SK-N-SH (cell line): Measurements from ENCODE around the gene AGAP1. TPM values are rescaled to one million over a fixed set of nuclear protein-coding genes. Genes with fewer than 3 reads are reported as not detected.

ENCODE experiments used
- CTCF ChIA-PET: fragments of 300-600, 350-600 bp; formaldehyde crosslinking; extraction: SDS; loops from one replicate; lab custom pipeline; 2021; lab: Yijun Ruan, JAX
- POLR2A ChIA-PET: fragments of 350-600 bp; sonication (Branson Sonifier 250); formaldehyde crosslinking; extraction: SDS; loops from one replicate; lab custom pipeline; 2020; ENCODE audit warnings: antibody characterized with exemption, inconsistent platforms; lab: Yijun Ruan, JAX
- DNase-seq: peaks from one replicate; pipeline ENCODE4 v3.0.0; 2012
- H2AFZ ChIP-seq: fragments of 200-600 bp; sonication (generic); 2 replicates; pipeline ENCODE4 v1.8.1; 2016; ENCODE audit warnings: antibody characterized with exemption, mild to moderate bottlenecking, low read depth
- H3F3A ChIP-seq: fragments of 200-600 bp; sonication (generic); replicated peaks from 2 replicates; pipeline ENCODE3; 2016; ENCODE audit warnings: antibody characterized with exemption, mild to moderate bottlenecking; ENCODE audit not compliant: insufficient read depth
- H3K27ac ChIP-seq, 2 experiments: fragments of 200-500 bp in 1 of 2; fragments of 200-600 bp in 1 of 2; sonication (Bioruptor generic) in 1 of 2; sonication (generic), shearing (Covaris generic) in 1 of 2; 2 replicates each; pipeline versions ENCODE4 v1.5.1 to v1.6.1; 2014 to 2016; ENCODE audit warnings: low read depth in 2 of 2, inconsistent platforms in 1 of 2, low read length in 1 of 2, mild to moderate bottlenecking in 1 of 2, mixed read lengths in 1 of 2
- H3K27me3 ChIP-seq: fragments of 200-600 bp; sonication (generic), shearing (Covaris generic); 2 replicates; pipeline ENCODE4 v1.6.1; 2016; ENCODE audit warnings: mixed run types; ENCODE audit not compliant: insufficient read depth
- H3K36me3 ChIP-seq, 2 experiments: fragments of 200-500 bp in 1 of 2; fragments of 200-600 bp in 1 of 2; sonication (Bioruptor generic) in 1 of 2; sonication (generic) in 1 of 2; replicated peaks in 1 of 2; 2 replicates each; pipeline versions ENCODE3 to v1.5.1; 2014 to 2016; ENCODE audit warnings: low read length in 1 of 2, mild to moderate bottlenecking in 1 of 2; ENCODE audit not compliant: insufficient read depth in 2 of 2, control insufficient read depth in 1 of 2
- H3K4me1 ChIP-seq, 2 experiments: fragments of 200-500 bp in 1 of 2; fragments of 200-600 bp in 1 of 2; sonication (Bioruptor generic) in 1 of 2; sonication (generic), shearing (Covaris generic) in 1 of 2; 2 replicates each; pipeline versions ENCODE4 v1.5.1 to v1.6.1; 2014 to 2016; ENCODE audit warnings: low read depth in 1 of 2, low read length in 1 of 2, mixed run types in 1 of 2; ENCODE audit not compliant: insufficient read depth in 2 of 2, control insufficient read depth in 1 of 2
- H3K4me2 ChIP-seq: fragments of 200-600 bp; sonication (generic), shearing (Covaris generic); 2 replicates; pipeline ENCODE4 v1.6.1; 2017; ENCODE audit warnings: mixed run types
- H3K4me3 ChIP-seq, 2 experiments: fragments of 200-500 bp in 1 of 2; fragments of 200-600 bp in 1 of 2; sonication (Bioruptor generic) in 1 of 2; sonication (generic), shearing (Covaris generic) in 1 of 2; 2 replicates each; pipeline versions ENCODE4 v1.5.1 to v1.8.1; 2014 to 2016; ENCODE audit warnings: low read depth in 2 of 2, inconsistent platforms in 1 of 2, low read length in 1 of 2, mild to moderate bottlenecking in 1 of 2, mixed read lengths in 1 of 2, moderate library complexity in 1 of 2
- H3K79me2 ChIP-seq: fragments of 200-600 bp; sonication (generic); 2 replicates; pipeline ENCODE4 v1.8.1; 2017; ENCODE audit warnings: mild to moderate bottlenecking; ENCODE audit not compliant: insufficient read depth
- H3K9ac ChIP-seq: fragments of 200-600 bp; sonication (generic); 2 replicates; pipeline ENCODE4 v1.6.1; 2017; ENCODE audit warnings: mixed run types
- H3K9me2 ChIP-seq: fragments of 200-600 bp; sonication (generic); 2 replicates; pipeline ENCODE4 v1.6.1; 2017; ENCODE audit warnings: mixed run types
- H3K9me3 ChIP-seq: fragments of 200-600 bp; sonication (generic); 2 replicates; pipeline ENCODE4 v1.6.1; 2017; ENCODE audit warnings: mixed run types, mild to moderate bottlenecking, moderate library complexity
- H4K20me1 ChIP-seq: fragments of 200-600 bp; sonication (generic); 2 replicates; pipeline ENCODE4 v1.6.1; 2017; ENCODE audit warnings: mild to moderate bottlenecking, mixed run types; ENCODE audit not compliant: insufficient read depth
- CHD2 ChIP-seq: fragments of 150-350 bp; IDR thresholded peaks from 2 replicates; pipeline ENCODE4 v1.6.1; 2018; ENCODE audit warnings: low read length; ENCODE audit not compliant: partially characterized antibody
- EP300 ChIP-seq, 2 experiments: IDR thresholded peaks; 2 replicates each; pipeline versions ENCODE4 v1.4.0 to v1.6.1; 2012; ENCODE audit warnings: borderline replicate concordance in 1 of 2, low read depth in 1 of 2, low read length in 1 of 2
- EZH2phosphoT487 ChIP-seq: fragments of 200-600 bp; sonication (generic); IDR thresholded peaks from 2 replicates; pipeline ENCODE4 v1.6.1; 2017; ENCODE audit warnings: low read depth, mixed run types, mild to moderate bottlenecking, antibody characterized with exemption, moderate library complexity, borderline replicate concordance
- FOSL2 ChIP-seq: IDR thresholded peaks from 2 replicates; pipeline ENCODE4 v1.4.0; 2012; ENCODE audit warnings: low read depth, mild to moderate bottlenecking, moderate library complexity, borderline replicate concordance
- FOXJ3 ChIP-seq: sonication (generic); formaldehyde crosslinking; IDR thresholded peaks from 2 replicates; pipeline ENCODE4 v1.5.1; 2020; ENCODE audit warnings: mild to moderate bottlenecking, missing genetic modification reagents
- MXI1 ChIP-seq: IDR thresholded peaks from 2 replicates; pipeline ENCODE4 v1.6.1; 2012; ENCODE audit warnings: mild to moderate bottlenecking, low read depth, low read length, improper control_type of control experiment
- NFIC ChIP-seq: IDR thresholded peaks from 2 replicates; pipeline ENCODE4 v1.4.0; 2012; ENCODE audit warnings: borderline replicate concordance
- RCOR1 ChIP-seq: fragments of 150-350 bp; IDR thresholded peaks from 2 replicates; pipeline ENCODE4 v1.6.1; 2017; ENCODE audit warnings: antibody characterized with exemption, low read length
- RXRA ChIP-seq: IDR thresholded peaks from 2 replicates; pipeline ENCODE4 v1.4.0; 2012; ENCODE audit warnings: low read depth, mild to moderate bottlenecking, borderline replicate concordance
- SIN3A ChIP-seq: IDR thresholded peaks from 2 replicates; pipeline ENCODE4 v1.6.1; 2012; ENCODE audit warnings: low read depth, mild to moderate bottlenecking, low read length, moderate library complexity, borderline replicate concordance
- TAF1 ChIP-seq: IDR thresholded peaks from 2 replicates; pipeline ENCODE4 v1.6.1; 2012; ENCODE audit warnings: low read depth, mild to moderate bottlenecking, low read length, moderate library complexity, borderline replicate concordance
- TCF12 ChIP-seq: IDR thresholded peaks from 2 replicates; pipeline ENCODE4 v1.4.0; 2012
- WGBS: methylation state at CpG from one replicate; pipeline ENCODE4 v1.1.6; 2017; ENCODE audit warnings: low lambda C conversion rate; 5-methylcytosine and 5-hydroxymethylcytosine counted together
- polyA plus RNA-seq, 3 experiments: library from polyadenylated mRNA; depleted of rRNA; stranded (reverse); fragments of >200 nt; gene quantifications; 2 replicates each; pipeline ENCODE4 v1.2.3, GENCODE V29; 2012
- TF ChIP-seq, protein P1 (sequence below): IDR thresholded peaks from 2 replicates; pipeline ENCODE4 v1.6.1; 2012; ENCODE audit warnings: mild to moderate bottlenecking, low read depth, low read length, moderate library complexity
- TF ChIP-seq, protein P2 (sequence below): fragments of 200-600 bp; sonication (generic); IDR thresholded peaks from 2 replicates; pipeline ENCODE4 v1.6.1; 2017; ENCODE audit warnings: antibody characterized with exemption, mild to moderate bottlenecking, moderate library complexity
- TF ChIP-seq, protein P3 (sequence below): IDR thresholded peaks from 2 replicates; pipeline ENCODE4 v1.4.0; 2012; ENCODE audit warnings: low read depth, borderline replicate concordance

Gene AGAP1
- polyA plus RNA-seq, 1 of the 3 experiments (the other 2 are of a cell fraction) = 8.8 TPM

DNA sequence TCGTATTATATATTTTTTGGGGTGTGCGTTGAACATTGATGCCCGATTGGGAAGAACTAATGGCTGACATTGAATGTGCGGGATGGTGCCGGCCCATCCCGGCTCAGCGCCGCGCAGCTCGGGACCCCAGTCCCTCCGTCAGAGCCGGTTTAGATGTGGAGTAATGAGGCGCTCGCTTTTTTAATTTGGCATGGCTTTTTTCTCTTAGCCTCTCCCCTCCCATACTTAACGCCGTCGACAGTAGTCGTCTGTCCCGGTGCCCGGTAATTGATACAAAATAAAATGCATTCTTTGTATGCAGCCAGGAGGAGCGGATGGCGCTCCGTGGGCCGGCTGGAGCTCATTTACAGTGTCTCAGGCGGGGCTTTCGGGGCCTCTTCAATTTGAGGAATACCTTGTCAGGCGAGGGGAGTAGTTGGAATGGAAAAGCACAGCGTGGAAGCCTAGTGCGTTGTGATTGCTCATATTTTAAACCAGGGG lies 465.1 kb downstream of the AGAP1 start:
- no peaks in the 10 kb centered on the region for H3K36me3 ChIP-seq
- no peaks in the 10 kb centered on the region for H3K9me3 ChIP-seq
- H3K27ac ChIP-seq = no peak overlapping the region
- no peaks in the 10 kb centered on the region for H3K27me3 ChIP-seq
- no peak overlapping the region for H3K4me2 ChIP-seq
- H3K4me3 ChIP-seq = no peak overlapping the region
- TF ChIP-seq FOSL2 (no peak), TAF1 (no peak)
- TF ChIP-seq, protein P1, sequence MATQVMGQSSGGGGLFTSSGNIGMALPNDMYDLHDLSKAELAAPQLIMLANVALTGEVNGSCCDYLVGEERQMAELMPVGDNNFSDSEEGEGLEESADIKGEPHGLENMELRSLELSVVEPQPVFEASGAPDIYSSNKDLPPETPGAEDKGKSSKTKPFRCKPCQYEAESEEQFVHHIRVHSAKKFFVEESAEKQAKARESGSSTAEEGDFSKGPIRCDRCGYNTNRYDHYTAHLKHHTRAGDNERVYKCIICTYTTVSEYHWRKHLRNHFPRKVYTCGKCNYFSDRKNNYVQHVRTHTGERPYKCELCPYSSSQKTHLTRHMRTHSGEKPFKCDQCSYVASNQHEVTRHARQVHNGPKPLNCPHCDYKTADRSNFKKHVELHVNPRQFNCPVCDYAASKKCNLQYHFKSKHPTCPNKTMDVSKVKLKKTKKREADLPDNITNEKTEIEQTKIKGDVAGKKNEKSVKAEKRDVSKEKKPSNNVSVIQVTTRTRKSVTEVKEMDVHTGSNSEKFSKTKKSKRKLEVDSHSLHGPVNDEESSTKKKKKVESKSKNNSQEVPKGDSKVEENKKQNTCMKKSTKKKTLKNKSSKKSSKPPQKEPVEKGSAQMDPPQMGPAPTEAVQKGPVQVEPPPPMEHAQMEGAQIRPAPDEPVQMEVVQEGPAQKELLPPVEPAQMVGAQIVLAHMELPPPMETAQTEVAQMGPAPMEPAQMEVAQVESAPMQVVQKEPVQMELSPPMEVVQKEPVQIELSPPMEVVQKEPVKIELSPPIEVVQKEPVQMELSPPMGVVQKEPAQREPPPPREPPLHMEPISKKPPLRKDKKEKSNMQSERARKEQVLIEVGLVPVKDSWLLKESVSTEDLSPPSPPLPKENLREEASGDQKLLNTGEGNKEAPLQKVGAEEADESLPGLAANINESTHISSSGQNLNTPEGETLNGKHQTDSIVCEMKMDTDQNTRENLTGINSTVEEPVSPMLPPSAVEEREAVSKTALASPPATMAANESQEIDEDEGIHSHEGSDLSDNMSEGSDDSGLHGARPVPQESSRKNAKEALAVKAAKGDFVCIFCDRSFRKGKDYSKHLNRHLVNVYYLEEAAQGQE = no peak
- TF ChIP-seq, all 33 proteins: peak for 0
- H3K4me1 ChIP-seq = peaks cover 0 to 4% of the 10 kb centered on the region in 2 experiments; a peak in 1 of 4 replicates
- no peaks in the 10 kb centered on the region for H4K20me1 ChIP-seq
- H3F3A ChIP-seq = no peaks in the 10 kb centered on the region
- H3K79me2 ChIP-seq = no peaks in the 10 kb centered on the region
- no peak for DNase-seq
- H2AFZ ChIP-seq = no peak overlapping the region
- H3K9me2 ChIP-seq = no peaks in the 10 kb centered on the region
- 96% methylated on average over 29 of the region's 29 CpGs for WGBS
- no peak overlapping the region for H3K9ac ChIP-seq
- ChIA-PET POLR2A (no interaction called here), CTCF (no interaction called here)

DNA sequence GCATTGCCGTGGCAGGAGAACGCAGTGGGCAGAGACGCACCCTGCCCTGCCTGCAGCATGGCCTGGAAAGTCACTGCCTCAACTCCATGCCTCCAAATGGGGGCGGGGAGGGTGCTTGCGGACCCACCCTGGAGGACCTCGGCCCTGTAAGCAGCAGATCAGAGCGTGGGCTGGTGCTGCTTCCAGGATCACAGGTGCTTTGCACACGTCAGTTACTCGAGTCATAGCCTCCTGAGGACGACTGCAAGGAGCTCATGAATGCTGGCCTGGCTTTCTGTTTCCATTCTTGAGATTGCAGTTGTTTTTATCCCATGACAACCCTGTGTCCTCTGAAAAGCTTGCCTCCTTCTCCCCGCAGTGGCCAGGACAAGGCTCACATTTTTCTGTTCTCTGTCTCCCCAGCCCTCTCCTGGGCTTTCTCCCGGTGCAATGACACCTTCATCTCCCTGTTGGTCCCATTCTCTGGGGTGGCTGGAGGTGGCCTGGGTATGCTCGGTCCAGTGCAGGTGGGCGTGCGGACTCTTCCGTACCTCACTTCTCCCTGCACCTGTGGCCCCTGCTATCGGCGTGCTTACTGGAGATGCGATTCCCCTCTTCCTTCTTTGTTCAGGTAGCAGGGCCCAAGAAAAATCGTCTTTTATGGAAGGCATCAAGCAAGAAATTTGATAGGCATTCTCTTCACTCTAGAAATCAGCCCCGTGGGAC lies 466.3 kb downstream of the AGAP1 start:
- Histone ChIP-seq H3K4me1 (peaks cover 0 to 4% of the 10 kb centered on the region in 2 experiments; a peak in 1 of 4 replicates), H3K9me3 (no peaks in the 10 kb centered on the region), H3K79me2 (no peaks in the 10 kb centered on the region), H3F3A (no peaks in the 10 kb centered on the region), H3K27ac (no peak overlapping the region), H3K4me3 (no peak overlapping the region), H2AFZ (no peak overlapping the region), H4K20me1 (no peaks in the 10 kb centered on the region), H3K4me2 (no peak overlapping the region), H3K9me2 (no peaks in the 10 kb centered on the region), H3K36me3 (no peaks in the 10 kb centered on the region), H3K9ac (no peak overlapping the region), H3K27me3 (no peaks in the 10 kb centered on the region)
- POLR2A ChIA-PET = no interaction called here
- WGBS = 95% methylated on average over 21 of the region's 21 CpGs
- CTCF ChIA-PET = no interaction called here
- DNase-seq = no peak
- TF ChIP-seq TCF12 (no peak), EP300 (IDR thresholded peaks at IDR 0.05; ENCODE audit: borderline replicate concordance in 1 of 2, low read depth in 1 of 2, low read length in 1 of 2) (no peak), MXI1 (no peak), EZH2phosphoT487 (no peak), FOXJ3 (CRISPR knock-in tag) (no peak), SIN3A (no peak), RCOR1 (no peak), NFIC (no peak), CHD2 (no peak), RXRA (no peak)
- TF ChIP-seq, protein P1 = no peak
- TF ChIP-seq, protein P2, sequence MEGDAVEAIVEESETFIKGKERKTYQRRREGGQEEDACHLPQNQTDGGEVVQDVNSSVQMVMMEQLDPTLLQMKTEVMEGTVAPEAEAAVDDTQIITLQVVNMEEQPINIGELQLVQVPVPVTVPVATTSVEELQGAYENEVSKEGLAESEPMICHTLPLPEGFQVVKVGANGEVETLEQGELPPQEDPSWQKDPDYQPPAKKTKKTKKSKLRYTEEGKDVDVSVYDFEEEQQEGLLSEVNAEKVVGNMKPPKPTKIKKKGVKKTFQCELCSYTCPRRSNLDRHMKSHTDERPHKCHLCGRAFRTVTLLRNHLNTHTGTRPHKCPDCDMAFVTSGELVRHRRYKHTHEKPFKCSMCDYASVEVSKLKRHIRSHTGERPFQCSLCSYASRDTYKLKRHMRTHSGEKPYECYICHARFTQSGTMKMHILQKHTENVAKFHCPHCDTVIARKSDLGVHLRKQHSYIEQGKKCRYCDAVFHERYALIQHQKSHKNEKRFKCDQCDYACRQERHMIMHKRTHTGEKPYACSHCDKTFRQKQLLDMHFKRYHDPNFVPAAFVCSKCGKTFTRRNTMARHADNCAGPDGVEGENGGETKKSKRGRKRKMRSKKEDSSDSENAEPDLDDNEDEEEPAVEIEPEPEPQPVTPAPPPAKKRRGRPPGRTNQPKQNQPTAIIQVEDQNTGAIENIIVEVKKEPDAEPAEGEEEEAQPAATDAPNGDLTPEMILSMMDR = no peak
- TF ChIP-seq, protein P3, sequence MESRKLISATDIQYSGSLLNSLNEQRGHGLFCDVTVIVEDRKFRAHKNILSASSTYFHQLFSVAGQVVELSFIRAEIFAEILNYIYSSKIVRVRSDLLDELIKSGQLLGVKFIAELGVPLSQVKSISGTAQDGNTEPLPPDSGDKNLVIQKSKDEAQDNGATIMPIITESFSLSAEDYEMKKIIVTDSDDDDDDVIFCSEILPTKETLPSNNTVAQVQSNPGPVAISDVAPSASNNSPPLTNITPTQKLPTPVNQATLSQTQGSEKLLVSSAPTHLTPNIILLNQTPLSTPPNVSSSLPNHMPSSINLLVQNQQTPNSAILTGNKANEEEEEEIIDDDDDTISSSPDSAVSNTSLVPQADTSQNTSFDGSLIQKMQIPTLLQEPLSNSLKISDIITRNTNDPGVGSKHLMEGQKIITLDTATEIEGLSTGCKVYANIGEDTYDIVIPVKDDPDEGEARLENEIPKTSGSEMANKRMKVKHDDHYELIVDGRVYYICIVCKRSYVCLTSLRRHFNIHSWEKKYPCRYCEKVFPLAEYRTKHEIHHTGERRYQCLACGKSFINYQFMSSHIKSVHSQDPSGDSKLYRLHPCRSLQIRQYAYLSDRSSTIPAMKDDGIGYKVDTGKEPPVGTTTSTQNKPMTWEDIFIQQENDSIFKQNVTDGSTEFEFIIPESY = no peak
